Myocyte (in vitro differentiated cells): Measurements from ENCODE around the gene ITGA5. TPM values are rescaled to one million over a fixed set of nuclear protein-coding genes. Genes with fewer than 3 reads are reported as not detected.

Experiments
- DNase-seq: peaks from one replicate; pipeline ENCODE4 v3.0.0-alpha.2; 2012; ENCODE audit warnings: low read depth
- total RNA-seq: library from RNA; depleted of rRNA; stranded (reverse); fragments of >200 nt; gene quantifications from 2 replicates; pipeline ENCODE4 v1.2.3, GENCODE V29; 2014

The ITGA5 gene
- total RNA-seq, 1 donor from 2014 or later: 221 TPM

DNA sequence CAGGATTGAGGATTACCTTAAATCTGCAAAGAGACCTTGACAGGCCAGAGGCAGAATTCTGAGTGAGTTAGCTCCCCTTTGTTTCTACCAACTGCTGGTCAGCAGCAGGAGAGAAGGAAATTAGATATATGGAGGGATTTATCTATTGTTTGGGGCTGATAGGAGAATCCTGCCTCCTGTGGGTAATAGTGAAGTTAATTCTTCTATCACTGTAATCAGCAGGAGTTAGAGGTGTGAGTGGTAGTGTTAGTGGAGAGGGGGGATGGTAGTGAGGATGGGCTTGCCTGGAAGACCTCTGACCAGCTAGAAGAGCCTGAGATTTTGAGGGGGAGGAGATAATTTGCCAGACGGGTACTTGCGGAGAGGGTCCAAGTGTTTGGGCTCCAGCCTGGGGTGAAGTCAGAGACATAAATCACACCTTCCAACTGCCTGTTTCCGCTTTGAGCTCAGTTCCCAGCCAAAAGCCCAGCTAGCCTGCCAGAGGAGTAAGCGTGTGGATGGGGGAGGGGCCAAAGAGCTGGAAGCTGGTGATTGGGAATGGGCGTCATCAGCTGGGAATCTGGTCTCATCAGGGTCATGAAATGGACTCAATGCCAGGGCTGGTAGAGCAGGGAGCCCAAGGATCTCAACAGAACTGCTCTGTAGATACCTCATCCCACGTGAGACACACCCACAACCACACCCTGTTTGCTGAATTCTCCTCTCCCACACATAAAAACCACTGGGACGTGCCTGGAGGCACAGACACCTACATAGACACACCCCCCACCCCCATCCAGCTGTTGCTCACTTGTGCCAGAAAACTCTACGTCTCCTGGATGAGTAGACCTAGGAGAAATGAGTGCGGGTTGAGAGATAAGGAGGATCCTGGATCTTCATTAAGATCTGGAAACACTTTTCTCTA lies 13.1 kb upstream of the ITGA5 start:
- peak; percentile 83 for DNase-seq

DNA sequence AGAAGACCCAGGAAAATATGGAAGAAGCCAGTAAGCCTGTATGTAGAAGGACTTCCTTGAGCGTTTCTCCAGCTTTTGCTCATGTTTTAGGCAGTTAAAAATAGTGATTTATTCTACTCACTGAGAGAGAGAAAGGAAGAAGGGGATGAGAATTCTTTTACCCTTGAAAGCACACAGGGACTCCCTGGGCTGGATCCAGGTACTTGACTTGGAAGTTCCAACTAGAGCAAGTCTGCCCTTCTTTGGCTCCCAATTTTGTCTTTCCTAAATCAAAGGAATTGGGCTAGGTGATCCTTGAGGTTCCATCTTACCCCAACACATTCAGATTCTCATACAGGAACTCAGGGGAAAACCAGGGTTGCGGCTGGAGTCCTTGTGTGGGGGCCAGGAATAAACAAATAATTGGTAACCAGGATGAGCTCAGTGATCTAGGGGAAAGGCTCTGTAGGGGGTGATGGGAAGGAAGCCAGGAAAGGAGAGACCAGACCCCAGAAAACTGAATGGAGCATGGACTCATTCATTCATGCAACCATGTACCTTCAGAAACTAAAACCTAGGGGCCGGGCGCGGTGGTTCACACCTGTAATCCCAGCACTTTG lies 11.5 kb upstream of the ITGA5 start:
- DNase-seq: no peak

DNA sequence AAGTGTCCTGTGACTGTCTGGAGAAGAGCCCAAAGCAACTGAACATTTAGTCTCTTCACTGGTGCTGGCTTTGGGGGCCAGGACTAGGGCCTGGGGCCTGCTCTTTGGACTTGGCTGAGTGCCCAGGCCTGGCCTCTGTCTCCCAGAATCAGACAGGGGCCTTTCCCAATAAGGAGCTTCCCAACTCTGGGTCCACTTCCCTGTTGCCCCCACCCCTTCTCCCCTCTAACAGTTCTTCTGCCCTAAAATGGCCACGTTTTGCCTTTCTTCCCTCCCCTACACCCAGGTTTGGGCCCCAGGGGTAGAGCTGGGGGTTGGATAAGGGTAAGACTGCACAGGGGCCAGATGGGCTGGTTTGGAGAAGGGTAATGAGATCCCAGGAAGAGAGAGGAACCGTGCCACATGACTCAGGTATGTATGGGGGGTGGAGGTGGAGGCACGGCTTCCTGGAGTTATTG lies 10.0 kb upstream of the ITGA5 start:
- DNase-seq: no peak

DNA sequence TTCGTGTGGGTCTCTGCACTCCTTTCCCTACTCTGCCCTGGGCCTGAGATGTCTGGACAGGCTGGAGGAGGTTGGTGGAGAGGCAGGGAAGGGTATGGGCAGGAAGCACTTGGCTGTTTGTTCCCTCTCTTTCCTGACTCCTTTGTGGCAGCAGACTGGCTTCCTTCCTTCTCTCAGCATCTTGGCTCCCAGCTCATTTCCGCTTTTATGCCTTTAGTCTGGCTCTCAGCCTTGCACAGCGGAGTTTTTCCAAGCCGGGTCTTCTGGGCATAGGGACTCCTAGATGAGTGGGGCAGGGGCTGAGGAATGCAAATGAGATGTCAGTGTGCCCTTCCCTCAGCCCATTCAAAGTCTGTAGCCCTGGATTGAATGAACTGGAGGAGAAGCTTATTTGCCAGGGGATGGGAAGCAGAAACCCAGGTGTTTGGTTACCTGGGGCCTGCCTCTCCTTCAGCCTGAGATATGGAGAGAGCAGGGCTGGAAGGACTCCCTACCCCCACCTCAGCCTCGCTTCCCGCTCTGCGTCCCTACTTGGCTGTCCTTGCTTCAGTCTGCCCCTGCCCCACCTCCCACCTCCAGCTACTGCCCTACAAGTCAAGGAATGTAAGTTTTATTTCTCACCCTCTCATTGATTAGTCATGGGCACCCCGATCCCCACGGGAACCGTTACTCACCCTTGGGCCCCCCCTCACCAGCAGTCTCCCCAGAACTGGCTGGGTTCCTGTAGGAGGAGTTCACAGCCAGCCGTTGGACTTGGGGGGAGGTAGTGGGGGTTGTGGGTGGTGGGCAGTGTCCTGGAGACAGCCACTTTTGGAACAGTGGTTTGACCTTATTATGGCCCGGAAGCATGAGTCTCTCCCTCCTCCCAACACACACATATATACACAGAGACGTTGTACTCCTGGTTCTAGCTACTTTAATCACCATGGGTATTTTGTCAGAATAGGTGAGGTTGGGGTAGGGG lies 9.3 kb upstream of the ITGA5 start:
- peak; percentile 40 for DNase-seq

DNA sequence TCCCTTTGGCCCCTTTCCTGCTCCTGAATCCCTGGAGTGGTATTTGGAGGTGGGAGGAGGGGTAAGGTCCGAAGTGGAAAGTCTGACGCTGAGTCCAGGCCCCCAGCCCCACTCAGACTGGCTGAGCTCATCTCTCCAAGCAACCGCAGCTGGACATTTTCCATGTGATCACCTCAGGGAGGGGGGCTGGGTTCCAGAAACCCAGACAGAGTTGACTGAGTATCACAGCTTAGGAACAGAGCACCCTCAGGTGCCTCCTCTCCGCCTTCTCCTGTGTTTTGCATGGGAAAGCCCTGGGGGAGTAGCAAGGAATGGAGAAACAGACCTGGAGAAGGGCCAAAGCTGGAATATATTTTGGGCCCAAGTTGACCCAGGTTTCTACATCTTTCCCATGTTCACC lies 8.0 kb upstream of the ITGA5 start:
- DNase-seq: no peak

DNA sequence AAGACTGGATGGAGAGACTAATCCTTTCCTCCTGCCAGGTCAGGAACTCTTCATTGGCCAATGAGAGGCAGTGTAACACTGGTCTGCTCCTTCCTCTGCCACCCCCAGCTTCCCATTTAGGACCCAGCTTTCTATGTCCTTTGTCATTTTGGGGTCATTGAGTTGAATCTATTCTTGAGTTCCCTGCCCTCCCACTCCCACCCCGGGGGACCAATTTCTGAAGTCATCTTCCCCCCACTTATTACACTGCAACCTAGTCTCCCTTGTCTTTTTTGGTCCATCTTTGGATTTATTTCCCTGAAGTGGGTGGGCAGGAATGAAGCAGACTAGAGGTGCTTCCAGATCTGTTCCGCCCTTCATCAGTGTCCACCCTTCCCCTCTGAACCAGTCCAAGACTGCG lies 7.6 kb upstream of the ITGA5 start:
- no peak for DNase-seq

DNA sequence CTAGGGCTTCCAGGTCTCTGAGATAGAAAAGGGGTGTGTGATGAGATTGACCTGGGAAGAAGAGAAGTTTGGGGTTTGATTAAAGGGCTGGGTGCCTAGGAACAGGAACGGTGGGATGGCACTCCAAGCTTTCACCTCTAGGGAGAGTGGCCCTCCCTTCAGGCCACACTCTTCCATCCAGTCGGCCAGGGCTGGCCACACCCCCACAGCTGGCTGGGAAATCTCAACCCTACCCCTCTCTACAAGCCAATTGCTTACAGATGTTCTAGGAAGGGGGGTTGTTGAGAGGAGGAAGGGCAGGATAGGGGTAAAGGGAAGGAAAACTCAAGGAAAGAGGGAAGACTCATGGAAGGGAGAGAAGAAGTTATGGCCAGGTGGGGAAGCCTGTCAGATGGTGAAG lies 6.6 kb upstream of the ITGA5 start:
- DNase-seq: no peak

DNA sequence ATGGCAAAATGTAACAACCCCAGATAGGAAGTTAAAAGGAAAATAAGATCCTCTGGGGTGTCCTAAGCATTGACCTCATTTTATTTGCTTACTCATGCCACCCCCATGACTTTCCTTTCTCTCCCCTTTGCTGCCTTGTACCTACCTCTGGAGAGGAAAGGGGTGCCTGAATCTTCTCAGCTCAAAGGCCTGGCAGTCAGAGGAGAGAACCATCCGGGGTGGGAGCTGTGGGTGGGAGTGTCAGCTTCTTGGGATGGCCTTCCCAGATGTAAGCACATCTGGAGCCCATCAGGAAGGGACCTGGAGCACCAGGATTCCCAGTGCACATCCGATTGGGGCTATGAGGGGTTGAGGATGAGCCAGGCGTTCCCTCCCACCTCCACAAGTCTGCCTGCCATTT lies 5.2 kb upstream of the ITGA5 start:
- no peak for DNase-seq

DNA sequence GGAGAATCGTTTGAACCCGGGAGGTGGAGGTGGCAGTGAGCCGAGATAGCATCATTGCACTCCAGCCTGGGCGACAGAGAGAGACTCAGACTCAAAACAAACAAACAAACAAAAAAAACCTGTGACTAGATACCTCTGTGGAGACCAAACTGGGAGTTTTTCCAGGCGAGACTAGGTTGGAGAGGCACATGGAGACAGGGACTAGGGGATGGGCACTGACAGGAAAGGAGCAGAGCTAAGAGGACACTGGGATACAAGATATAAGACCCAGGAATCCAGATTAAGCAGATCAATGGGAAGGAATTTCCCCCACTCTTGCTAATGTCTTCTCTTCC lies 4.7 kb upstream of the ITGA5 start:
- no peak for DNase-seq

DNA sequence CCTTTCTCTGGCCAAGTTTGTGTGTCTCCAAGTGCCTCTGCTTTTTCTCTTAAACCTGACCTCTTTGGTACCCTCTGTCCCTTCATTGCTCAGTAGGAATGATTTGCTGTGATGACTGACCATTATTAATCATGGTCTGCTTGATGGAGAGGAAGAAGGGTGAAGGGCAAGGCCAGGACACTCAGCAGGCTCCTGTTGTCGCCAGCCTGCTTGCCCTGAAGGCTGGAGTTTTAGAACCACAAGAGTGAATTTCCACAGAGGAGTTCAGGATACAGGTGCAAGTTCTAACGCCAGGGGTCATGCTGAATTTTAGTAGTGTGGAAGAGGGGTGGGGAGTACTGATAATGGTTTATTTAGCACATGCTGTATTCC lies 2.8 kb upstream of the ITGA5 start:
- no peak for DNase-seq

DNA sequence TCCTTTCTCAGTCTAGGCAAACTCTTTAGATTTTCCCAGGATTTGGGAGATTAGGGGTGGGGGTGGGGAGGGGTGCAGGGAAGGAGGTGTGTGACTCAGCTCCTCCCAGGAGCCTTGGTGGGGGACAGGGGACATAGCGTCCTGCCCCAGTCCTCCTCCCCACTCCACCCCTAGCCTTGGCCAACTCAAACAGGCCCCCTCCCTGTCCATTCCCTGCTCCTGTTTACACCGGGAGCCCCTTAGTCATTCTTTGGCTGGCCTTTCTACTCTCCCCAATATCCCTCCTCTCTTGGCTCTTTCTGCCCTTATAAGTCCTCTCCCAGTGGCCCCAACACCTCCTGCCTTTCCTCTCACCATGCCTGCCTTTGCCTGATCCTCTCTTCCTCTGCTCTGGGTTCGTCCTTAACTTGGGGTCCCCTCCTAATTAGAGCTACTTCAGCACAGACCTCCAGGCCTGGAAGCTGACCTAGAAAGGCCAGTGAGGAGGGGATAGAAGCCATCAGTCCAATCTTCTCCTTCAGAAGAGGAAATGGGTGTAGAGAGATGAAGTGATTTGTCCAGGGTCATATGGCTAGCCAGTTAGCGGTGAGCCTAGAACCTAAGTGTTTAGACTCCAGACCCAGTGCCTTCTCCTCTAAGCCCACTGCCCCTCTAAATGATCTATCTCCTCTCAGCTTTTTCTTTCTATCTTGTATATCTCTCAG lies 2.3 kb upstream of the ITGA5 start:
- DNase-seq: no peak

DNA sequence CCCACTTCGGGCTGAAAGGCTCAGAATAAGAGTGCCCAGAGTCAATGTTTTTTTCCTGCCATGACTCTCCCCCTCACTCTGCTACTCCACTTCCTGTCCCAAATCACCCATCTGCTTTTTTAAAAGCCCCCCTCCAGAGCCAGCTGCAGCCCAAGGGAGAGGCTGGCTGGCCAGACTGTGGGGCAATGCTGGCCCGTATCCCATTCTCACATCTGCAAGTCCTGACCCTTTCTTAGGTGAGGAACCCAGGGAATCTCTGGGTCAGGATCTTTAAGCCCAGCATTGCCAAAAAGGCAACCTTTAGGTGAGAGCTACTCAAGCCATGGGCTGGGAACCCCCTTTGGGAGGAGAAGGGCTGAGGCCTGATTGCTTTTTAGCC lies 1.7 kb upstream of the ITGA5 start:
- DNase-seq: no peak

DNA sequence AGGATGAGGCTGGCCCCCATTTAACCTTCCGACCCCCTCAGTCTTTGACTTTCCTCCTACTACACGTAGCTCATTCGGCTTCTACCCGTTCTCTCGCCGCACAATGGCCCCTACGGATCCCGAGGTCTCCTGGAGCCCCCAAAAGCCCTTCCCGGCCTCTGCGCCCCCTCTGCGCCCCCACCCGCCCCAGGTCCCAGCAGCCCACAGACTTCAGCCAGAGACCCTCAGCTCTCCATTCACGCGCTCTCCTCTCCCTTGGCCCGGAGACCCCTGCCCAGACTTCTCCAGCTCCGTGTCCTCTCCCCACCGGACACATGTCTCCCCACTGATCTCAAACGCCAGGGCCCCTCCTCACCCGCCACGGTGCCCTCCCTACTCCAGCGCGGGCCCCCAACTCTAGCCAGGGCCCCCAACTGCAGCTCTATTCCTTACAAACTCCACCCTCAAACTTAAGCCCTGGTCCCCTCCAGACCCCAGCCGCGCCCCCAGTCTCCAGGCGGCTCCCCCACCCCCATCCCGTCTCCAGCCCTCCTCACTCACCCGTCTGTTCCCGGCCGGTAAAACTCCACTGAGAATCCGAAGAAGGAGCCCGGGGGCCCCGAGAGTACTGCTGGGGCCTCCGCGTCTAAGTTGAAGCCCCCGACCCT lies 502 bp downstream of the ITGA5 start:
- no peak for DNase-seq

DNA sequence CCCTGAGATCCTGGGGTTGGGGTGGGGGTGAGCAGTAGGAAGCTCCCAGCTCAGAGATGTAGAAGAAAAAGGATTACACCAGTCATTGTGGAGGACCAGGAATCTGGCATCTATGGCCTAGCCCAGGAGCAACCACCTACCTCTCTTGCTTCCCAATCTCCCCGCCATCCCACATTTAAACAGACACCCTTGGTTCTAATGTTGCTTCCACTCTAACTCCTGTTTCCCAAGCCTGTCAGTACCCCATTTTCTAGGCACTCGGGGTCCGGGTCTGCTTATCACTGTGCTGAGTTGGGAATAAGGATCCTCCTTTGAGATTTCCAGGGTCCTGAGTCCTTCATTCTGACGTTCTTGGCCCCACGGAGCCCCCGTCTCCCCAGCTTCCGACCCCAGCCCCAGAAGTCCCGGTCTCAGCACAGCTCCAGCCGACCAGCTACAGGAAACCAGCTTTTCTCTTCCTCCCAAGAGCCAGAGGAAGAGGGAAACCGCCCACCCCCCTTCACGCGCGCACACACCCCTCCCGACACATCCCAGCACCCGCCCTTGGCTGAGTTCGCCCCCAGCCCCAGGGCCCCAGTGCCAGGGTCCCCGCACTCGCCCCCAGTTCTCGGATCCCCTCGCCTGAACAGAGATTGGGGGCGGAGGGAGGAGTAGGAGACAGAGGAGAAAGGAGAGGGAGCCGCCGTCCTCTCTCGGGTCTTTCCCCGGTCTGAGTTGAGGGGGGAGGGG lies 1.2 kb downstream of the ITGA5 start:
- no peak for DNase-seq

DNA sequence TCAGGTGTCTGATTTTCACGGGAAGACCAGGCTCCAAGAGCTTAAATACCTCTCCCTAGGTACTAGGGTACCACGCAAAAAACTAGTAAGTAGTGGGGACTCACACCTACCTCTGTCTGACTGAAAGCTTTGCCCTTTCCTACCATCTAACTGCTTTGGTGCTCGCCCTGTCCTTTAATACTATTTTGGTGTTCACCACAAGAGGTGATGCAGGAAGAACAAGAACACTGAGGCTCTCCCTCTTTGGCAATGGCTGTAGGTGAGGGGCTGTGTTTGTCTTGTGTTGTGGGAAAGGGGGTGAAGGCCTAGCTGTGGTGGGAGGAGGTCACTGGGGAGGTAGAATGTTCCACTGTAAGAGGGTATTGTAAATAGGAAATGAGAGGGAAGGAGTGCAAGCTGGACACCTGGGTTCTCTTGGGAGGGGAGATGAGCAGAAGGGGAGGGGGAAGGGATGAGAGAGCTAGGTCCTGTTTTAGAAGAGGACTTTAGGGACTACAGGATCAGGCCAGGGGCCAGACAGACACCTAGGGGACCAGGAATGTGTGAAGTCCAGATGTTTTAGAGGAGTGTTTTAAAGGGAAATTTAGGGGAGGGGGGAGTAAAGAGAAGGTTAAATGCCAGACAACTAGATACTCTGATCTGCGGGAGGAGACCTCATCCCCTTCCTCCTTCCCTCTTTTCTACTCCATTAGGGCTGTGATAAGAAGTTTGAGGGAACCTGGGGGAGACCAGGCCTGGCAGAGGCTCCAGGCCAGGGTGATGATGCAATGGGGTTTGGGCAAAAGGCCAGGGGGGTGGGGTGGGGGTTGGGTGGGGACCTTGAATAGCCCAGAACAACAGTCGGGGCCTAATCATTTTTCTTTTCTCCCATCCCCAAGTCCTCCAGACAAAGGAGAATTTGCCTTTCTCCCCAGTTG lies 2.1 kb downstream of the ITGA5 start:
- DNase-seq: no peak

DNA sequence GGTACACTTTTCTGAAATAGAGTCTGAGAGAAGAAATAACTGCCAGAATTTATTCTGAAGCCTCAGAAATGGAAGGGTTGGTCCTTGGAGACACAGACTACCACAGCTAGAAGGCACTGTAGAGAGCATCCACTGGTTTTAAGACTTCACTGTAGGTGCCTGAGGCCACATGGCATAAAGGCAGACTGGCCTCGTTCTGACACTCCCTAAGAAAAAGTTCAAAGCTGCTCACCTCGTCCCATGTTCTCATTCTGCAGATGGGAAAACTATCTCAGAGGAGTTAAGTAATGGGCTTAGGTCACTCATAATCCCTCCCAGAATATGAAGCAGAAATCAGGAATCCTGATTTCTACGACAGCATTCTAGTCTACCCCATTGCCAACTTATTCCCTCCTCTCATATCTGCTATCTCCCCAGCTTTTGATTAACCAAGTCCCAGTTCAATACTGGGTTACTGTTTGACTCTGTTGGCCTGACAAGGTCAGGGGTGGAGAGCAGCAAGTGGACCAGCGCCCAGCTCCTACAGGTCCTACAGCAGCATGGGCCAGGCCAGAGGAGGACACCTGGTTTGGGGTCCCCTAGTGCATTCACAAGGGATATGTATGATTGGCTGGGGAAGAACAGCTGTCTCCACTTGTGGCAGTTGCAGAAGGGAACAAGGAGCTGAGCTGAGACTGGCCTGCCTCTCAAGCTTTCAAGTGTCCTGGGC lies 3.7 kb downstream of the ITGA5 start:
- DNase-seq: peak; percentile 47

DNA sequence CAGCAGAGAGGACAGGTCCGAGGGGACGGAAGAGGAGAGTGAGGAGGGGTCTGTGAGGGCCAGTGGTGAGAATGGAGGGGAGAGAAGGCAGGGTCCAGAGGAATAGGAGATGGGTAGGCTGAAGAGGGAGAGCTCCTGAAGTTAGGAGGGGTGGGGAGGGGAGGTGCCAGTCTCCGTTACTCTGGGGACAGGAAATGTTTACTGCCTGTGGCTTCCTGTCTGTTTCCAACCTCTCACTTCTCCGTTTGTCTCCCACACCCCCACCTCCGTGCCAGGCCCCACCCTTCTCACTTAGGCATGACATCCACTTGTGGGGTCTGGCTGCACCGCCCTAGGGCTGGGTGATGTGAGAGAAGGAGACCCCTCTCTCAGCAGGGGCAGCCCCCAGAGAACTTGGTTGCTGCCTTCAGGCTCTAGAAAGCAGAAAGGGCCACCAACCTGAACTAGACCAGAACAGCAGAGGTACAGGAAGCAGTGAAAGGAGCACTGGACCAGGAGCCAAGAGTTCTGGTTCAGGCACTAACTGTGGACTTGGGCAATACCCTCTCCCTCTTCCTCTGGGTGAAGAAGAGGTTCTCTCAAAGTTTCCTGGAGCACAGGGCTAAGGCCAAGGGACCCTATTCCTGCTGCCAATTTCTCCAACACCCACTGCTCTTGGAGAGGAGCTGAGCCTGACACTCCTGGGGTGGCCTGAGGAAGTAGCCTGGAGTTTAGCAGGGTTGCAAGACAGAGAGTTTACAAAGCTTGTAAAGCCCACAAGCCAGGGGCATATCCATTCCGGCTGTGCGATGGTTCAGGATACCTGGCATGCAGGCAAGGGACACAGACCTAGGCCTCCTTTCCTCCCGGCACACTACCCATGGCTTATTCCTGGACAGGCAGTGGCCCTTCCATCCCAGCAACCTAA lies 5.5 kb downstream of the ITGA5 start:
- peak; percentile 52 for DNase-seq
